B cell (primary cell): ENCODE measurements around the gene PPM1M. TPM values are rescaled to one million over a fixed set of nuclear protein-coding genes. Genes with fewer than 3 reads are reported as not detected.

Experiments
- ATAC-seq: fragments of 200-7000 bp; cut with Tn5 transposase; one replicate; pipeline ENCODE4 v1.10.0; 2021; ENCODE audit warnings: low read depth, mild to moderate bottlenecking, moderate number of reproducible peaks, moderate library complexity
- CTCF ChIA-PET: fragments of 350-600 bp; sonication (Branson Sonifier 250); formaldehyde crosslinking; loops from one replicate; lab custom pipeline; 2021; ENCODE audit warnings: antibody characterized with exemption, inconsistent platforms; lab: Charles Lee
- POLR2A ChIA-PET: fragments of 350-600 bp; sonication (Branson Sonifier 250); formaldehyde crosslinking; loops from one replicate; lab custom pipeline; 2021; ENCODE audit warnings: antibody characterized with exemption; lab: Charles Lee
- DNase-seq: peaks from one replicate; pipeline ENCODE4 v3.0.0; 2013
- H2AFZ ChIP-seq: 2 replicates; pipeline ENCODE4 v1.6.1; 2012; ENCODE audit warnings: mild to moderate bottlenecking, low read depth, low read length; ENCODE audit not compliant: insufficient read depth, poor library complexity, severe bottlenecking
- H3K27ac ChIP-seq, 2 donors: 1 replicate in 1 of 2; 2 replicates in 1 of 2; pipeline ENCODE4 v1.5.1; 2012 to 2013; ENCODE audit warnings: low read length in 2 of 2, mild to moderate bottlenecking in 2 of 2, moderate library complexity in 1 of 2
- H3K27me3 ChIP-seq, 4 experiments: fragments of 200-600 bp in 1 of 4; sonication (generic) in 1 of 4; replicated peaks in 1 of 4; 1 replicate in 2 of 4; 2 replicates in 2 of 4; pipeline versions ENCODE4 v1.6.1 to v1.7.0; 2013 to 2016; ENCODE audit warnings: low read length in 3 of 4, mild to moderate bottlenecking in 2 of 4, mixed read lengths in 1 of 4, moderate library complexity in 1 of 4; ENCODE audit not compliant: insufficient read depth in 4 of 4, control insufficient read depth in 3 of 4; ENCODE audit errors: control extremely low read depth in 1 of 4
- H3K36me3 ChIP-seq, 2 experiments: replicated peaks in 1 of 2; 1 replicate in 1 of 2; 2 replicates in 1 of 2; pipeline versions ENCODE4 v1.6.1 to v1.7.1; 2013; ENCODE audit warnings: low read length in 1 of 2; ENCODE audit not compliant: insufficient read depth in 2 of 2, control insufficient read depth in 1 of 2; ENCODE audit errors: control extremely low read depth in 1 of 2, extremely low read depth in 1 of 2
- H3K4me1 ChIP-seq, 2 donors: fragments of 200-600 bp in 1 of 2; sonication (generic) in 1 of 2; 1 replicate in 1 of 2; 2 replicates in 1 of 2; pipeline versions ENCODE4 v1.5.1 to v1.6.1; 2013 to 2017; ENCODE audit warnings: low read length in 2 of 2; ENCODE audit not compliant: control insufficient read depth in 2 of 2, insufficient read depth in 2 of 2
- H3K4me2 ChIP-seq: replicated peaks from 2 replicates; pipeline ENCODE3; 2012; ENCODE audit warnings: mild to moderate bottlenecking, low read depth, low read length; ENCODE audit not compliant: poor library complexity, severe bottlenecking
- H3K4me3 ChIP-seq, 5 experiments: fragments of 200-600 bp in 1 of 5; sonication (generic) in 1 of 5; 1 replicate in 3 of 5; 2 replicates in 2 of 5; pipeline versions ENCODE4 v1.5.1 to v1.7.0; 2011 to 2016; ENCODE audit warnings: low read length in 4 of 5, mild to moderate bottlenecking in 4 of 5, low read depth in 2 of 5, control low read depth in 1 of 5, moderate library complexity in 1 of 5; ENCODE audit not compliant: insufficient read depth in 1 of 5; ENCODE audit errors: control extremely low read depth in 1 of 5, extremely low read depth in 1 of 5
- H3K79me2 ChIP-seq: fragments of 200-600 bp; sonication (generic); one replicate; pipeline ENCODE4 v1.6.0; 2016; ENCODE audit warnings: low read length; ENCODE audit not compliant: control insufficient read depth, insufficient read depth
- H3K9ac ChIP-seq: fragments of 200-600 bp; sonication (generic); 2 replicates; pipeline ENCODE4 v1.6.1; 2017; ENCODE audit warnings: mild to moderate bottlenecking, low read length, moderate library complexity
- H3K9me3 ChIP-seq, 3 donors: one replicate each; pipeline versions ENCODE4 v1.6.1 to v1.7.1; 2013; ENCODE audit warnings: low read length in 2 of 3; ENCODE audit not compliant: control insufficient read depth in 2 of 3, insufficient read depth in 1 of 3; ENCODE audit errors: control extremely low read depth in 1 of 3
- H4K20me1 ChIP-seq: 2 replicates; pipeline ENCODE4 v1.6.0; 2012; ENCODE audit warnings: mild to moderate bottlenecking, low read length; ENCODE audit not compliant: insufficient read depth, control insufficient read depth, poor library complexity, severe bottlenecking
- H3K27ac Mint-ChIP-seq: one replicate; pipeline ENCODE4 v1.8.0; 2021; ENCODE audit warnings: mixed read lengths
- H3K27me3 Mint-ChIP-seq: one replicate; pipeline ENCODE4 v1.8.0; 2021; ENCODE audit warnings: mixed read lengths
- H3K4me1 Mint-ChIP-seq: one replicate; pipeline ENCODE4 v1.8.0; 2021; ENCODE audit warnings: mixed read lengths
- H3K4me3 Mint-ChIP-seq: one replicate; pipeline ENCODE4 v1.8.0; 2021; ENCODE audit warnings: mixed read lengths
- H3K9me3 Mint-ChIP-seq: one replicate; pipeline ENCODE4 v1.8.0; 2022; ENCODE audit warnings: mixed read lengths; ENCODE audit not compliant: insufficient read depth
- EZH2 ChIP-seq: IDR thresholded peaks from 2 replicates; pipeline ENCODE4 v1.6.1; 2012; ENCODE audit warnings: borderline replicate concordance, low read depth, mild to moderate bottlenecking, moderate library complexity, low read length; ENCODE audit not compliant: insufficient read depth, poor library complexity, severe bottlenecking
- WGBS: methylation state at CpG from one replicate; pipeline ENCODE4 v1.1.5; 2013; ENCODE audit warnings: missing lambda C conversion rate; ENCODE audit not compliant: insufficient coverage; 5-methylcytosine and 5-hydroxymethylcytosine counted together
- intact Hi-C: fragments of 100-400 bp; cut with micrococcal nuclease; formaldehyde crosslinking; loops from one replicate; pipeline ENCODE4 v1.10.0; 2022
- polyA minus RNA-seq: library from RNA; depleted of rRNA, polyadenylated mRNA; stranded (reverse); fragments of >200 nt; gene quantifications from 2 replicates; pipeline ENCODE4 v1.2.3, GENCODE V29; 2012
- polyA plus RNA-seq: library from polyadenylated mRNA; depleted of rRNA; stranded (reverse); fragments of >200 nt; gene quantifications from 2 replicates; pipeline ENCODE4 v1.2.3, GENCODE V29; 2012
- total RNA-seq, 2 donors: library from RNA; stranded (reverse); fragments of 120-200 nt in 1 of 2; gene quantifications; 1 replicate in 1 of 2; 2 replicates in 1 of 2; pipeline versions ENCODE4 v1.2.3 to v1.2.4, GENCODE V29; 2013 to 2022
- TF ChIP-seq, protein P1 (sequence below): fragments of 200-600 bp; IDR thresholded peaks from one replicate; pipeline ENCODE4 v1.8.0; 2022; ENCODE audit warnings: antibody characterized with exemption, mild to moderate bottlenecking

The PPM1M gene, protein sequence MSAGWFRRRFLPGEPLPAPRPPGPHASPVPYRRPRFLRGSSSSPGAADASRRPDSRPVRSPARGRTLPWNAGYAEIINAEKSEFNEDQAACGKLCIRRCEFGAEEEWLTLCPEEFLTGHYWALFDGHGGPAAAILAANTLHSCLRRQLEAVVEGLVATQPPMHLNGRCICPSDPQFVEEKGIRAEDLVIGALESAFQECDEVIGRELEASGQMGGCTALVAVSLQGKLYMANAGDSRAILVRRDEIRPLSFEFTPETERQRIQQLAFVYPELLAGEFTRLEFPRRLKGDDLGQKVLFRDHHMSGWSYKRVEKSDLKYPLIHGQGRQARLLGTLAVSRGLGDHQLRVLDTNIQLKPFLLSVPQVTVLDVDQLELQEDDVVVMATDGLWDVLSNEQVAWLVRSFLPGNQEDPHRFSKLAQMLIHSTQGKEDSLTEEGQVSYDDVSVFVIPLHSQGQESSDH
- 45.0 and 53.6 TPM in 2 replicates for total RNA-seq
- total RNA-seq (2013) = 31.8 TPM
- polyA plus RNA-seq = 42.5 and 65.2 TPM in 2 replicates
- 23.8 and 33.4 TPM in 2 replicates for polyA minus RNA-seq

DNA sequence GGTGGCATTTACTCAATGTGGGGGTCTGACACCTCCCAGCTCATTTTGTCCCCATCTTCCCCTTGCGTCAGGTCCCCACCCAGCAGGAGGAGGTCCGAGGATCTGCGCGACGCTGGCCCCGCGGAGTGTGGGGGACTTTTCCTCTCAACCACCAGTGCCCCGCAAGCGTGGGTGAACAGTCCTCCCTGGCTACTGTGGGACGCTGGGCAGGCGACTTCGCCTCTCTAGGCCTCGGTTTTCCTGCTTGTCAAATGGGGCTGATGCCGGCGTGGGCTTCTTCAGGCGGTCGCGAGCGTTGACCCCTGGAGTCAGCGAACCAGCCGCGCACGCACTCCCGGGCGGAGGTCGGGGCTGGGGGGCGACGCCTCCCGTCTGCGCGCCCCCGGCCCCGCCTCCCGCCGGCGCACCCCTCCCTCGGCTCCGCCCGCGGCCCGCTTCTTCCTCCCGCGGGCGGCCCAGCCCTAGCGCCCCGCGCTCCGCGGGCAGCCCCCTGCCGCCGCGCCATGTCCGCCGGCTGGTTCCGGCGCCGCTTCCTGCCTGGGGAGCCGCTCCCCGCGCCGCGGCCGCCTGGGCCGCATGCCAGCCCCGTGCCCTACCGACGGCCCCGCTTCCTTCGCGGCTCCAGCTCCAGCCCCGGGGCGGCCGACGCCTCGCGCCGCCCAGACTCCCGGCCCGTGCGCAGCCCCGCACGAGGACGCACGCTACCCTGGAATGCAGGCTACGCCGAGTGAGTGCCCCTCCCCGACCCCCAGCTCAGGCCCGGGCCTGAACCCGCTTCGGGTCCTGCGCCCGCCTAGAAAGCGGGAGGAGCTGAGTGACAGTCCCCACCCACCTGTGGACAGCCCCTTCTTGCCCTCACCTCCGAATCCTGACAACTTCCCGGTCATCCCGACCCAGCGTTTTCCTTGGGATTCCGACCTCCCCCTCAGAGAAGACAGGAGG is at the start of gene PPM1M:
Gene PPM1M, plus strand, starts transcription at position 438 of the 942 bp plus-strand sequence. Its CDS starts 66 bp downstream, at position 504.
- ATAC-seq = peak; percentile 64
- peaks cover 0 to 25% of the 10 kb centered on the region in 2 experiments for H3K36me3 ChIP-seq
- CTCF ChIA-PET = interaction anchor here (0.7 to 18.5 kb wide), 6 partner anchors 8 to 94 kb away, joined by 3 to 237 read pairs (median 12); partner anchors contain the start of gene TLR9
- WGBS = 2% methylated on average over 98 of the region's 98 CpGs
- H3K9me3 ChIP-seq = no peaks in the 10 kb centered on the region
- peak within 1 kb of the TSS; percentile 92 for H3K4me2 ChIP-seq
- DNase-seq = peak; percentile 71
- H3K9ac ChIP-seq = peak within 1 kb of the TSS; percentile 87
- Mint-ChIP-seq H3K4me3 (peak within 1 kb of the TSS; percentile 87), H3K27ac (peak within 1 kb of the TSS; percentile 96), H3K9me3 (no peaks in the 10 kb centered on the region), H3K27me3 (no peaks in the 10 kb centered on the region), H3K4me1 (peaks cover 55% of the 10 kb centered on the region)
- H3K4me3 ChIP-seq = peak within 1 kb of the TSS; percentile 36 to 85 (median 76)
- no peaks in the 10 kb centered on the region for H3K79me2 ChIP-seq
- H4K20me1 ChIP-seq = no peaks in the 10 kb centered on the region
- POLR2A ChIA-PET = interaction anchor here (0.6 to 1.2 kb wide), 4 partner anchors 20 to 33 kb away, joined by 3 read pairs; partner anchors contain the start of genes TLR9 and WDR82
- peaks cover 36 to 42% of the 10 kb centered on the region in 2 donors for H3K4me1 ChIP-seq
- H3K27ac ChIP-seq = peak within 1 kb of the TSS; percentile 71 to 83
- H2AFZ ChIP-seq = peak within 1 kb of the TSS; percentile 83
- intact Hi-C loops = loop anchor here (1.0 kb wide), 2 partner anchors 8 to 33 kb away; partner anchors contain the start of gene WDR82
- no peaks in the 10 kb centered on the region for H3K27me3 ChIP-seq
- TF ChIP-seq, protein P1, sequence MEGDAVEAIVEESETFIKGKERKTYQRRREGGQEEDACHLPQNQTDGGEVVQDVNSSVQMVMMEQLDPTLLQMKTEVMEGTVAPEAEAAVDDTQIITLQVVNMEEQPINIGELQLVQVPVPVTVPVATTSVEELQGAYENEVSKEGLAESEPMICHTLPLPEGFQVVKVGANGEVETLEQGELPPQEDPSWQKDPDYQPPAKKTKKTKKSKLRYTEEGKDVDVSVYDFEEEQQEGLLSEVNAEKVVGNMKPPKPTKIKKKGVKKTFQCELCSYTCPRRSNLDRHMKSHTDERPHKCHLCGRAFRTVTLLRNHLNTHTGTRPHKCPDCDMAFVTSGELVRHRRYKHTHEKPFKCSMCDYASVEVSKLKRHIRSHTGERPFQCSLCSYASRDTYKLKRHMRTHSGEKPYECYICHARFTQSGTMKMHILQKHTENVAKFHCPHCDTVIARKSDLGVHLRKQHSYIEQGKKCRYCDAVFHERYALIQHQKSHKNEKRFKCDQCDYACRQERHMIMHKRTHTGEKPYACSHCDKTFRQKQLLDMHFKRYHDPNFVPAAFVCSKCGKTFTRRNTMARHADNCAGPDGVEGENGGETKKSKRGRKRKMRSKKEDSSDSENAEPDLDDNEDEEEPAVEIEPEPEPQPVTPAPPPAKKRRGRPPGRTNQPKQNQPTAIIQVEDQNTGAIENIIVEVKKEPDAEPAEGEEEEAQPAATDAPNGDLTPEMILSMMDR = no peak
- TF ChIP-seq EZH2 = no peak
